B cell (primary cell): ENCODE data around the gene PTGER4.

Source experiments
- EZH2 ChIP-seq: IDR thresholded peaks from 2 replicates; pipeline ENCODE4 v1.6.1; 2012; ENCODE audit warnings: borderline replicate concordance, low read depth, mild to moderate bottlenecking, moderate library complexity, low read length; ENCODE audit not compliant: insufficient read depth, poor library complexity, severe bottlenecking
- TF ChIP-seq, protein P1 (sequence below): fragments of 200-600 bp; IDR thresholded peaks from one replicate; pipeline ENCODE4 v1.8.0; 2022; ENCODE audit warnings: antibody characterized with exemption, mild to moderate bottlenecking

DNA sequence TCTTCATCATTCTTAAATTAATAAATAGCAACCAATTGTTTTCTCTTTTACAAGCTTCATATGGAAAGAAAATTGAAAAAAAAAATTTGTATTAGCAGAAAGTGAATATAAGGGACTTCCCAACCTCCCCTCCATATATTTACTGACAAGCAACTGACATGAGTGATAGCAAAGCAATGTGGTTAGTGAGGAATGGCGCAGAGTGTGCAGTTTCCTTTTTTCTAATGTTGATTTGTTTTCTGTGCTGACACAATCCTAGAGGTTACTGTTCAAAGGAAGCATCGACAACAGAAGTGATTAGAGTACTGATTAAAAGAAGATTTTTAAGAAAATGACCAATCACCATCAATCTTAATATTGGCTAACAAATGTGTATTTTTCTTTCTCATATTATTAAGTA lies 1.7 kb upstream of the PTGER4 start:
- TF ChIP-seq, protein P1, sequence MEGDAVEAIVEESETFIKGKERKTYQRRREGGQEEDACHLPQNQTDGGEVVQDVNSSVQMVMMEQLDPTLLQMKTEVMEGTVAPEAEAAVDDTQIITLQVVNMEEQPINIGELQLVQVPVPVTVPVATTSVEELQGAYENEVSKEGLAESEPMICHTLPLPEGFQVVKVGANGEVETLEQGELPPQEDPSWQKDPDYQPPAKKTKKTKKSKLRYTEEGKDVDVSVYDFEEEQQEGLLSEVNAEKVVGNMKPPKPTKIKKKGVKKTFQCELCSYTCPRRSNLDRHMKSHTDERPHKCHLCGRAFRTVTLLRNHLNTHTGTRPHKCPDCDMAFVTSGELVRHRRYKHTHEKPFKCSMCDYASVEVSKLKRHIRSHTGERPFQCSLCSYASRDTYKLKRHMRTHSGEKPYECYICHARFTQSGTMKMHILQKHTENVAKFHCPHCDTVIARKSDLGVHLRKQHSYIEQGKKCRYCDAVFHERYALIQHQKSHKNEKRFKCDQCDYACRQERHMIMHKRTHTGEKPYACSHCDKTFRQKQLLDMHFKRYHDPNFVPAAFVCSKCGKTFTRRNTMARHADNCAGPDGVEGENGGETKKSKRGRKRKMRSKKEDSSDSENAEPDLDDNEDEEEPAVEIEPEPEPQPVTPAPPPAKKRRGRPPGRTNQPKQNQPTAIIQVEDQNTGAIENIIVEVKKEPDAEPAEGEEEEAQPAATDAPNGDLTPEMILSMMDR: no peak
- TF ChIP-seq EZH2: no peak
